HepG2 (cell line): Measurements from ENCODE around the gene BEAN1. TPM values are rescaled to one million over a fixed set of nuclear protein-coding genes. Genes with fewer than 3 reads are reported as not detected.

ENCODE experiments used
- ATF6 ChIP-seq: sonication (generic); formaldehyde crosslinking; conservative IDR thresholded peaks from 2 replicates; pipeline ENCODE4 v1.4.0; 2020; ENCODE audit warnings: missing genetic modification reagents
- CBX1 ChIP-seq: IDR thresholded peaks from one replicate; pipeline ENCODE4 v1.6.1; 2016; ENCODE audit warnings: antibody characterized with exemption, low read depth
- CBX5 ChIP-seq: sonication (generic); formaldehyde crosslinking; IDR thresholded peaks from 2 replicates; pipeline ENCODE4 v1.4.0; 2020; ENCODE audit warnings: missing genetic modification reagents, borderline replicate concordance
- FOXC1 ChIP-seq: sonication (generic); formaldehyde crosslinking; IDR thresholded peaks from 2 replicates; pipeline ENCODE4 v1.8.0; 2022; ENCODE audit warnings: mild to moderate bottlenecking, missing genetic modification reagents, borderline replicate concordance
- GMEB1 ChIP-seq: sonication (generic); formaldehyde crosslinking; IDR thresholded peaks from 2 replicates; pipeline ENCODE4 v1.5.1; 2020; ENCODE audit warnings: missing genetic modification reagents, mild to moderate bottlenecking, borderline replicate concordance
- HDAC2 ChIP-seq: sonication (generic); formaldehyde crosslinking; IDR thresholded peaks from 2 replicates; pipeline ENCODE4 v1.4.0; 2020; ENCODE audit warnings: missing genetic modification reagents
- KDM5B ChIP-seq: sonication (generic); formaldehyde crosslinking; IDR thresholded peaks from 2 replicates; pipeline ENCODE4 v1.4.0; 2020; ENCODE audit warnings: missing genetic modification reagents, mild to moderate bottlenecking, borderline replicate concordance
- NKX3-1 ChIP-seq: sonication (generic); formaldehyde crosslinking; IDR thresholded peaks from 2 replicates; pipeline ENCODE4 v1.5.0; 2020; ENCODE audit warnings: missing genetic modification reagents
- NPAS2 ChIP-seq: sonication (generic); formaldehyde crosslinking; IDR thresholded peaks from 2 replicates; pipeline ENCODE4 v1.8.0; 2022; ENCODE audit warnings: mild to moderate bottlenecking, missing genetic modification reagents, borderline replicate concordance
- NR2C2 ChIP-seq: sonication (generic); formaldehyde crosslinking; IDR thresholded peaks from 2 replicates; pipeline ENCODE4 v1.4.0; 2020; ENCODE audit warnings: missing genetic modification reagents, mild to moderate bottlenecking, moderate library complexity, borderline replicate concordance
- PHF5A ChIP-seq: IDR thresholded peaks from one replicate; pipeline ENCODE4 v1.6.1; 2018; ENCODE audit warnings: low read depth, missing genetic modification reagents; ENCODE audit not compliant: unreplicated experiment
- RAD21 ChIP-seq: fragments of 450-650 bp; formaldehyde crosslinking; IDR thresholded peaks from 2 replicates; pipeline ENCODE4 v1.5.0; 2020; ENCODE audit warnings: mild to moderate bottlenecking
- RARG ChIP-seq: sonication (generic); formaldehyde crosslinking; IDR thresholded peaks from 2 replicates; pipeline ENCODE4 v1.4.0; 2020; ENCODE audit warnings: low read depth, mild to moderate bottlenecking, missing genetic modification reagents
- WIZ ChIP-seq: sonication (generic); formaldehyde crosslinking; IDR thresholded peaks from 2 replicates; pipeline ENCODE4 v1.5.1; 2020; ENCODE audit warnings: mild to moderate bottlenecking, missing genetic modification reagents
- ZBTB7A ChIP-seq: sonication (generic); formaldehyde crosslinking; IDR thresholded peaks from 2 replicates; pipeline ENCODE4 v1.8.0; 2022; ENCODE audit warnings: mild to moderate bottlenecking, missing genetic modification reagents
- ZNF10 ChIP-seq: sonication (generic); formaldehyde crosslinking; IDR thresholded peaks from 2 replicates; pipeline ENCODE4 v1.4.0; 2020; ENCODE audit warnings: mild to moderate bottlenecking, low read depth, missing genetic modification reagents, borderline replicate concordance
- ZNF180 ChIP-seq: sonication (generic); formaldehyde crosslinking; IDR thresholded peaks from 2 replicates; pipeline ENCODE4 v1.4.0; 2020; ENCODE audit warnings: low read depth, missing genetic modification reagents, borderline replicate concordance
- ZNF264 ChIP-seq: sonication (generic); formaldehyde crosslinking; IDR thresholded peaks from 2 replicates; pipeline ENCODE4 v1.4.0; 2020; ENCODE audit warnings: missing genetic modification reagents
- ZNF335 ChIP-seq: sonication (generic); formaldehyde crosslinking; IDR thresholded peaks from 2 replicates; pipeline ENCODE4 v1.4.0; 2020; ENCODE audit warnings: missing genetic modification reagents
- ZNF619 ChIP-seq: sonication (generic); formaldehyde crosslinking; IDR thresholded peaks from 2 replicates; pipeline ENCODE4 v1.4.0; 2020; ENCODE audit warnings: mild to moderate bottlenecking, missing genetic modification reagents
- ZNF687 ChIP-seq: sonication (generic); formaldehyde crosslinking; IDR thresholded peaks from 2 replicates; pipeline ENCODE4 v1.5.1; 2020; ENCODE audit warnings: mild to moderate bottlenecking, missing genetic modification reagents, moderate library complexity
- ZNF816 ChIP-seq: sonication (generic); formaldehyde crosslinking; IDR thresholded peaks from 2 replicates; pipeline ENCODE4 v1.8.0; 2022; ENCODE audit warnings: missing genetic modification reagents, mild to moderate bottlenecking, borderline replicate concordance
- polyA plus RNA-seq, 8 experiments: library from polyadenylated mRNA; depleted of rRNA in 3 of 8; stranded (reverse) in 7 of 8; unstranded in 1 of 8; fragments of >200 nt; fragmentation: Illumina TruSeq in 4 of 8; extraction: Trizol in 4 of 8; gene quantifications; 2 replicates each; pipeline versions ENCODE4 v1.2.1 to v1.2.3, GENCODE V29; 2011 to 2016; ENCODE audit warnings: low read depth in 4 of 8, missing spikeins in 1 of 8, mixed read lengths in 1 of 8; ENCODE audit not compliant: insufficient read depth in 1 of 8
- total RNA-seq, 5 experiments: library from RNA; depleted of rRNA; stranded (reverse); fragments of >200 nt; fragmentation: Illumina TruSeq; extraction: Trizol; gene quantifications; 2 replicates each; pipeline ENCODE4 v1.2.3, GENCODE V29; 2016; ENCODE audit warnings: low read depth in 1 of 5

The BEAN1 gene
- total and polyA plus RNA-seq, 2 of the 13 experiments (the other 11 are each of a cell fraction or from before 2014, with no cell fraction given) = 0.53 to 1.4 TPM

GRCh38 chr16:66516808-66517585 is 89.9 kb downstream of the BEAN1 start (continued):
- TF ChIP-seq ZNF687 = peak; percentile 98
- TF ChIP-seq RAD21 (CRISPR knock-in tag) = no peak; the same call in none of the 2 replicates
- TF ChIP-seq CBX5 (CRISPR knock-in tag) = peak; percentile 71; the same call in 1 of the 2 replicates
- no peak for TF ChIP-seq ZNF10
- peak; percentile 91 for TF ChIP-seq NR2C2 (CRISPR knock-in tag)
- TF ChIP-seq ZNF180 = no peak
- TF ChIP-seq GMEB1 (CRISPR knock-in tag) = peak; percentile 58; the same call in 1 of the 2 replicates
- TF ChIP-seq ZNF816 (CRISPR knock-in tag) = peak; percentile 98
- no peak; the same call in 1 of the 2 replicates for TF ChIP-seq ZBTB7A (CRISPR knock-in tag)
- peak; percentile 93; the same call in 1 of the 2 replicates for TF ChIP-seq ZNF264
- TF ChIP-seq CBX1 = peak; percentile 41
- peak; percentile 95 for TF ChIP-seq HDAC2 (CRISPR knock-in tag)
- peak; percentile 91; the same call in 1 of the 2 replicates for TF ChIP-seq ZNF335 (CRISPR knock-in tag)
- TF ChIP-seq ZNF619 (CRISPR knock-in tag) = peak; percentile 45
- TF ChIP-seq ATF6 = peak; percentile 50; the same call in 1 of the 2 replicates
- no peak for TF ChIP-seq NPAS2
- TF ChIP-seq PHF5A (CRISPR knock-in tag) = no peak
- TF ChIP-seq FOXC1 (CRISPR knock-in tag) = peak; percentile 58; the same call in 1 of the 2 replicates
- TF ChIP-seq RARG (CRISPR knock-in tag) = no peak
- TF ChIP-seq NKX3-1 (CRISPR knock-in tag) = peak; percentile 83; the same call in 1 of the 2 replicates
- TF ChIP-seq KDM5B (CRISPR knock-in tag) = peak; percentile 32; the same call in 1 of the 2 replicates
- TF ChIP-seq WIZ (CRISPR knock-in tag) = peak; percentile 33; the same call in 1 of the 2 replicates
